CD8-positive, alpha-beta memory T cell (primary cell): ENCODE measurements around the gene PEX5. TPM values are rescaled to one million over a fixed set of nuclear protein-coding genes. Genes with fewer than 3 reads are reported as not detected.

Experiments used
- CTCF ChIA-PET: fragments of 350-600 bp; sonication (Branson Sonifier 250); formaldehyde crosslinking; loops from one replicate; lab custom pipeline; 2021; ENCODE audit warnings: antibody characterized with exemption; lab: Charles Lee
- POLR2A ChIA-PET: fragments of 350-600 bp; sonication (Branson Sonifier 250); formaldehyde crosslinking; loops from one replicate; lab custom pipeline; 2021; ENCODE audit warnings: antibody characterized with exemption; lab: Charles Lee
- DNase-seq, 5 donors: peaks; one replicate each; pipeline versions ENCODE4 v3.0.0 to v3.0.0-alpha.2; 2020 to 2022; ENCODE audit warnings: mixed read lengths in 1 of 5
- H3K27ac ChIP-seq: one replicate; pipeline ENCODE4 v1.7.0; 2013; ENCODE audit warnings: low read depth, mild to moderate bottlenecking, low read length, moderate library complexity
- H3K27me3 ChIP-seq: 2 replicates; pipeline ENCODE4 v1.7.0; 2013; ENCODE audit warnings: low read length, mild to moderate bottlenecking; ENCODE audit not compliant: insufficient read depth, poor library complexity, severe bottlenecking
- H3K36me3 ChIP-seq: 2 replicates; pipeline ENCODE4 v1.7.0; 2013; ENCODE audit warnings: mild to moderate bottlenecking, low read length, moderate library complexity; ENCODE audit not compliant: insufficient read depth
- H3K4me1 ChIP-seq: 2 replicates; pipeline ENCODE4 v1.7.0; 2013; ENCODE audit warnings: mild to moderate bottlenecking, low read length, moderate library complexity; ENCODE audit not compliant: insufficient read depth
- H3K4me3 ChIP-seq: 2 replicates; pipeline ENCODE4 v1.7.0; 2013; ENCODE audit warnings: mild to moderate bottlenecking, low read length
- H3K9me3 ChIP-seq: 2 replicates; pipeline ENCODE4 v1.7.0; 2013; ENCODE audit warnings: mild to moderate bottlenecking, low read length
- H3K27ac Mint-ChIP-seq, 8 donors: one replicate each; pipeline ENCODE4 v1.8.0; 2020 to 2021; ENCODE audit warnings: mixed read lengths in 8 of 8, mild to moderate bottlenecking in 6 of 8, inconsistent platforms in 3 of 8, moderate library complexity in 3 of 8
- H3K27me3 Mint-ChIP-seq, 2 donors: one replicate each; pipeline ENCODE4 v1.8.0; 2020 to 2021; ENCODE audit warnings: mixed read lengths in 2 of 2, mild to moderate bottlenecking in 1 of 2, moderate library complexity in 1 of 2
- H3K36me3 Mint-ChIP-seq, 3 donors: one replicate each; pipeline ENCODE4 v1.8.0; 2020 to 2021; ENCODE audit warnings: mixed read lengths in 3 of 3, inconsistent platforms in 1 of 3, mild to moderate bottlenecking in 1 of 3
- H3K4me1 Mint-ChIP-seq, 3 donors: one replicate each; pipeline ENCODE4 v1.8.0; 2020 to 2021; ENCODE audit warnings: mixed read lengths in 3 of 3, inconsistent platforms in 1 of 3, mild to moderate bottlenecking in 1 of 3
- H3K4me3 Mint-ChIP-seq, 7 donors: one replicate each; pipeline ENCODE4 v1.8.0; 2020 to 2021; ENCODE audit warnings: mixed read lengths in 7 of 7, mild to moderate bottlenecking in 6 of 7, moderate library complexity in 4 of 7, inconsistent platforms in 2 of 7
- H3K9me3 Mint-ChIP-seq, 5 donors: one replicate each; pipeline ENCODE4 v1.8.0; 2020 to 2022; ENCODE audit warnings: mixed read lengths in 5 of 5, mild to moderate bottlenecking in 3 of 5, moderate library complexity in 2 of 5, inconsistent platforms in 1 of 5
- polyA plus RNA-seq: library from polyadenylated mRNA; unstranded; fragments of 300-500 nt; fragmentation: Illumina TruSeq; gene quantifications from one replicate; pipeline ENCODE4 v1.2.3, GENCODE V29; 2021
- total RNA-seq, 2 experiments: library from RNA; stranded (reverse); gene quantifications; one replicate each; pipeline ENCODE4 v1.2.3, GENCODE V29; 2021

The PEX5 gene
- total and polyA plus RNA-seq, 3 experiments from 2014 or later, result 17.4 to 31.3 (median 30.7) TPM

DNA sequence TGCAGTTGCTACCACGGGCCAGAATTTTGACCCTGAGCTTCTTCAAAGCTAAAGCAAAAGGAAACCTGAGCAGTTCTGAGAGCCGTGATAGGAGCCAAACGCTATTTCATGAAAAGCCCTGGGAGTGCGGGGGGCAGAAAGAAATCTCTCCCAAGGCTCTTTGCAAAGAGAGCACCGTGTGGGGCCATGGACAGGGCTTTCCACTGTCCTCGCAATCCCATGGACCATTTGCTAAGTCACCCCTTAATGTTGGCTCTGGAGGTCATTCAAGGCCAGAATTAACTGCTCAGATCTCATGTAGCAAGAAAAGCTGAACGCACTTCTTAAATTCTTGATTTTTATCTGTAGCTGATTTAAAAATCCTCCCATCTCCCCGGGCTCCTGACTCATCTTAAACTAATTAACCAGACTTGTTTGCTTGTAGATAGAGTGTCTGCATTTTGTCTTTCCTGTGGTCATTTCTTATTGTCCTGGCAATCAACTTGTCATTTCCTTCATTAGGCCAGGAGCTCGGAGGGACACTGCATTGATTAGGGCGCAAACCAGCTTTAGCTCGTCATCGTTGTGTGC lies 34.5 kb upstream of the PEX5 start:
- Histone ChIP-seq H3K27me3 (no peaks in the 10 kb centered on the region), H3K9me3 (no peaks in the 10 kb centered on the region), H3K27ac (no peak overlapping the region), H3K4me3 (no peak overlapping the region), H3K36me3 (peaks cover 6% of the 10 kb centered on the region), H3K4me1 (no peaks in the 10 kb centered on the region)
- Mint-ChIP-seq H3K27ac (peak overlapping the region in 1 of 8 donors; percentile 0), H3K4me1 (no peaks in the 10 kb centered on the region), H3K36me3 (peaks cover 10 to 83% (median 18%) of the 10 kb centered on the region in 3 donors), H3K4me3 (no peak overlapping the region), H3K9me3 (no peaks in the 10 kb centered on the region), H3K27me3 (no peaks in the 10 kb centered on the region)
- no peak for DNase-seq
- POLR2A ChIA-PET, result interaction anchor here (0.6 kb wide), 1 partner anchor 111 kb away, joined by 5 read pairs; no protein-coding TSS in a partner anchor
- CTCF ChIA-PET, result interaction anchor here (1.3 kb wide), 1 partner anchor 9 kb away, joined by 4 read pairs; no protein-coding TSS in a partner anchor

DNA sequence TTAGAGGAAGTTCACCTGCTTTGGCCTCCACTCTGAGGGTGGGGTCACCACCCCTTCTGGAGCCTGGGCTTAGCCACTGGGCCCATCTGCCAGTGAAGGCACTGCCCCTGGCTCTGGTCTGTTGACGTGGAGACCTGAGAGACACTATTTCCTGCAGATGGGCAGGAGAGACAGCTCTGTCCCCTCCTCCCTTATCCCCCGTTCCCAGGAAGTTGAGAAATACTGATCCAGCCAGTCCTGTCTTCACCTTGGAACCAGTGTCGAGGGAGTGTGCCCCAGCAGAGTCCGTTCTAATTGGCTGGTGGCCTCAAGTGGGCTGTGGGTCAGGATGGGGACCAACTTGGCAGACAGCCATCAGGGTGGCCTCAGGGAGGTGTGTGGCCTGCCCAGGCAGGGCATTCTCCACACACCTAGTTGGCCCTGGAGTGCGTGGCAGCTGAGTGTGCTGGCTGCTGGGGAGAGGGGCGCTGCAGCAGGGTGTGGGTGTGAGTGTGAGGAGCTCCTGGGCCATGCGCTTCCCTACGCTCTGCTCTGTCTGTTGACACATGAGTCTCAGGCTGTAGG lies 33.9 kb upstream of the PEX5 start:
- Histone ChIP-seq H3K27me3 (no peaks in the 10 kb centered on the region), H3K4me1 (no peaks in the 10 kb centered on the region), H3K36me3 (peaks cover 6% of the 10 kb centered on the region), H3K27ac (no peak overlapping the region), H3K4me3 (no peak overlapping the region), H3K9me3 (no peaks in the 10 kb centered on the region)
- H3K27ac Mint-ChIP-seq, result peak overlapping the region in 2 of 8 donors; percentile 0 to 47
- no peaks in the 10 kb centered on the region for H3K27me3 Mint-ChIP-seq
- no peak overlapping the region for H3K4me3 Mint-ChIP-seq
- H3K9me3 Mint-ChIP-seq, result no peaks in the 10 kb centered on the region
- no peaks in the 10 kb centered on the region for H3K4me1 Mint-ChIP-seq
- CTCF ChIA-PET, result interaction anchor here (1.3 kb wide), 1 partner anchor 10 kb away, joined by 4 read pairs; no protein-coding TSS in a partner anchor
- POLR2A ChIA-PET, result interaction anchor here (0.6 kb wide), 1 partner anchor 112 kb away, joined by 5 read pairs; no protein-coding TSS in a partner anchor
- no peak for DNase-seq
- H3K36me3 Mint-ChIP-seq, result peaks cover 10 to 78% (median 16%) of the 10 kb centered on the region in 3 donors

DNA sequence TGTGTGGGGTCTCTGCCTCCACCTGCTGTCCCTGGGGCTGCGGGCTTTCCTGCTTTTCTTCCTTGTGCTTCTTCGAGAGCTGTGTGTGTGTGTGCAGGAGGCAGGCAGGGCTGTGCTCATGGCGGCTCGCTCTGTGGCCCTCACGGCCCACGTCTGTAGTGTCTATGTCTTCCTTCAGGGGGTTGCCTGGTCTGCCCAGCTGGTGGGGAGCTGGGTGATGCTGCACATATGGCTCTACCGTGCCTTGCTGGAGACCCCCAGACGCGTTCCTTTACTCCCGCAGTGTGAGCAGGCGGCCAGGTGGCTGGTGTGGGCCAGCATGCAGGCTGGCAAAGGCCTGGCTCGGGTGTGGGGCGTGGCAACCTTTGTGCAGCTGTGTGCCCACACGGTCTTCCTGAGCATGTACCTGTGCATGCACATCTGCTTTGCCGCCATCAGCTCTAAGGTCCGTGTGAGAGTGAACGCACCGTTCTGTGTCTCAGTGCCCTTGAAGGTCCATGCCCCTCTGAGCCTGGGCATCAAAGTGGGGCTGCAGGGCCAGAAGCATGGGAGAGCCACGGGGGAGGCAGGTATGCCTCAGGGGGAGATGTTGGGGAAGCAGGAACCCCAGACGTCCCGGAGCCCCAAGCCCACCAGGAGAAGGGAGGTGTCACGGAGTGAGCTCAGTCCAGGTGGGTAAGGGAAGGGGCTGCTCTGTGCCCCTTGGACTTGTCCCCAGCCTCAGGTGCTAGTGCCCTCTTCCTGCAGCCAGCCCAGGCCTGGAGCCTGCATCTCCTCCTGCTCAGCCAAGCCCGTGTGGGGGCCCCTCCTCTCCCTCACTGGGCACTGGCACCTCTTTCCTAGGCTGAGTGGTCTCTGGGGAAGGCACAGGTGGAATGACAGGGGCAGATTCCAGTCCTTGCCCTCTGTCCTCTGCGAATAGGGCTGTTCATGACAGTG lies 33.0 kb upstream of the PEX5 start:
- Mint-ChIP-seq H3K9me3 (no peaks in the 10 kb centered on the region), H3K4me3 (no peak overlapping the region), H3K4me1 (no peaks in the 10 kb centered on the region), H3K27ac (peak overlapping the region in 1 of 8 donors; percentile 2), H3K27me3 (peaks cover 0 to 1% of the 10 kb centered on the region in 2 donors), H3K36me3 (peaks cover 10 to 70% (median 14%) of the 10 kb centered on the region in 3 donors)
- Histone ChIP-seq H3K4me3 (no peak overlapping the region), H3K4me1 (no peaks in the 10 kb centered on the region), H3K9me3 (no peaks in the 10 kb centered on the region), H3K27ac (no peak overlapping the region), H3K27me3 (no peaks in the 10 kb centered on the region), H3K36me3 (no peaks in the 10 kb centered on the region)
- ChIA-PET POLR2A (no interaction called here), CTCF (no interaction called here)
- no peak for DNase-seq

DNA sequence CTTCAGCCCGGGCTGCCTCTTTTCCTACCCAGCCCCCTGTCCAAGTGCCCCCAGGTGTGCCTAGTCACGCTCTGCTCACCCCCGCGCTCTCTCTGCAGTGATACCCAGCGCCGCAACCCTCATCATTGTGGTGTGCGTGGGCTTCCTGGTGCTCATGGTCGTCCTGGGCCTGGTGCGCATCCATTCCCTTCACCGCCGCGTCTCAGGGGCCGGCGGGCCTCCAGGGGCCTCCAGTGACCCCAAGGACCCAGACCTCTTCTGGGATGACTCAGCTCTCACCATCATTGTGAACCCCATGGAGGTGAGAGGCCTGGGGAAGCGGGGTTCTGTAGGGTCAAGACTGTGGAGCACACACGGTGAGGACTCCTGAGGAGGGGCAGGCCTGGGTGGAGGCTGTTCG lies 32.1 kb upstream of the PEX5 start:
- POLR2A ChIA-PET, result no interaction called here

DNA sequence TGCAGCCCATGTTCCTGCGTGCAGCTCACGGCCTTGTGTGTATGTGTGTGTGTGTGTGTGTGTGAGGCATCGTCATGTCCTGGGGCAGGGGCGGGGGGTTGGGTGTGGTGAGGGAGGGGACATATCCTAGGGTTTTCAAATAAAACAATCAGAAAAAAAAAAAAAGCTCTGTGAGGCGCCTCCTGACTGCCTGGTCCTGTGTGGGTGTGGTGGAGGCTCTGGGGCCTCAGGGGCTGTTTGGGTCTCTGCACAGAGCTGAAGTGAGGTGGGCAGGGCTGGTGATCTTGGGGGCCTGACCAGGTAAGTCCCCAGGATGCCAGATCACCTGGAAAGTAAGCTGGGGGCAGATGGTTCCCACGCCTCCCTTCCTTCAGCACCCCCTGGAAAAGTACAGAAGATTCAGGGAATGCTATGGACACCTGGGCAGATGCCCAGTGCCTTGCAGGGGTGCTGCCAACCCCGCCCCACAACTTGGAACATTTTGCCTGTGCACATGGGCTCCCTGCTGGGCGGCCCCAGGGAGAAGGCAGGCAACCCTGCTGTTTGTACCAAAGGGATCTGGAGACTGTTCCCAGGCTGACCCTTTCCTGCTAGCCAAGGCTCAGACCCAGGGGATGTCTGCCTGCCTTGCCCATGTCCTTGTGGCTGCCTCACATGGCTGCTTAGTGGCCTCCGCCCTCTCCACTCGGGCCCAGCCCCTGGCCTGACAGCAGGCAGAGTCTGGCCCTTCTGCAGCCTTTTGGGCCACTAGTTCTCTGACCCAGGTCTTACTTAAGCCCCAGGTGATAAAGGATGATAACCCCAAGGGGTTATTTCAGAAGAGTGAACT lies 30.5 kb upstream of the PEX5 start:
- H3K9me3 ChIP-seq, result no peaks in the 10 kb centered on the region
- Mint-ChIP-seq H3K36me3 (peaks cover 9 to 46% (median 11%) of the 10 kb centered on the region in 3 donors), H3K27me3 (peaks cover 13 to 15% of the 10 kb centered on the region in 2 donors), H3K4me3 (no peak overlapping the region), H3K4me1 (peaks cover 8 to 12% (median 8%) of the 10 kb centered on the region in 3 donors), H3K27ac (peak overlapping the region in 2 of 8 donors; percentile 54 to 55), H3K9me3 (no peaks in the 10 kb centered on the region)
- CTCF ChIA-PET, result no interaction called here
- H3K27me3 ChIP-seq, result peaks cover 7% of the 10 kb centered on the region
- DNase-seq, result no peak
- H3K36me3 ChIP-seq, result no peaks in the 10 kb centered on the region
- POLR2A ChIA-PET, result interaction anchor here (0.6 kb wide), 1 partner anchor 245 kb away, joined by 4 read pairs; no protein-coding TSS in a partner anchor
- H3K4me1 ChIP-seq, result peaks cover 11% of the 10 kb centered on the region
- H3K27ac ChIP-seq, result no peak overlapping the region
- H3K4me3 ChIP-seq, result no peak overlapping the region

More for the DNA sequence above, 32.1 kb upstream of the PEX5 start:
- no peak overlapping the region for H3K4me3 Mint-ChIP-seq
- Histone ChIP-seq H3K27me3 (no peaks in the 10 kb centered on the region), H3K36me3 (no peaks in the 10 kb centered on the region), H3K4me1 (no peaks in the 10 kb centered on the region), H3K9me3 (no peaks in the 10 kb centered on the region), H3K27ac (no peak overlapping the region), H3K4me3 (no peak overlapping the region)
- no peak for DNase-seq
- H3K4me1 Mint-ChIP-seq, result peaks cover 0 to under 1% (median under 1%) of the 10 kb centered on the region in 3 donors
- no peaks in the 10 kb centered on the region for H3K9me3 Mint-ChIP-seq
- H3K27ac Mint-ChIP-seq, result no peak overlapping the region
- H3K36me3 Mint-ChIP-seq, result peaks cover 10 to 62% (median 14%) of the 10 kb centered on the region in 3 donors
- CTCF ChIA-PET, result no interaction called here
- peaks cover under 1 to 5% of the 10 kb centered on the region in 2 donors for H3K27me3 Mint-ChIP-seq

DNA sequence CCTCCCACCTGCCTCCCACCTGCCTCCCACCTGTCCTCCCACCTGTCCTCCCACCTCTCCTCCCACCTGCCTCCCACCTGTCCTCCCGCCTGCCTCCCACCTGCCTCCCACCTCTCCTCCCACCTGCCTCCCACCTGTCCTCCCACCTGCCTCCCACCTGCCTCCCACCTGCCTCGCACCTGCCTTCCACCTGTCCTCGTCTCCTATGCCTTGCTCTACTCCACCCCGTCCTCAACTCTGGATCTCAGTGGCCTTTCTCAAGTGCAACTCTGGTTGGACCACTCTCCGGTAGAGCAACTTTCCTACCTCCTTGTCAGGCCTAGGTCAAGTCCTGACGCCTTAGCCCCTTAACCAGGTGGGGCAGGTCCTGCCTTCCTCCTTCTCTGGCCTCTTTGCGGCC lies 29.3 kb upstream of the PEX5 start:
- Histone ChIP-seq H3K27me3 (peaks cover 7% of the 10 kb centered on the region), H3K4me1 (peaks cover 11% of the 10 kb centered on the region), H3K9me3 (no peaks in the 10 kb centered on the region), H3K4me3 (no peak overlapping the region), H3K27ac (no peak overlapping the region), H3K36me3 (no peaks in the 10 kb centered on the region)
- DNase-seq, result no peak
- ChIA-PET CTCF (no interaction called here), POLR2A (no interaction called here)
- Mint-ChIP-seq H3K36me3 (peaks cover 2 to 34% (median 6%) of the 10 kb centered on the region in 3 donors), H3K9me3 (no peaks in the 10 kb centered on the region), H3K27ac (peak overlapping the region in 2 of 8 donors; percentile 74 to 75), H3K4me3 (no peak overlapping the region), H3K27me3 (peaks cover 19 to 22% of the 10 kb centered on the region in 2 donors), H3K4me1 (peaks cover 8 to 12% (median 8%) of the 10 kb centered on the region in 3 donors)

DNA sequence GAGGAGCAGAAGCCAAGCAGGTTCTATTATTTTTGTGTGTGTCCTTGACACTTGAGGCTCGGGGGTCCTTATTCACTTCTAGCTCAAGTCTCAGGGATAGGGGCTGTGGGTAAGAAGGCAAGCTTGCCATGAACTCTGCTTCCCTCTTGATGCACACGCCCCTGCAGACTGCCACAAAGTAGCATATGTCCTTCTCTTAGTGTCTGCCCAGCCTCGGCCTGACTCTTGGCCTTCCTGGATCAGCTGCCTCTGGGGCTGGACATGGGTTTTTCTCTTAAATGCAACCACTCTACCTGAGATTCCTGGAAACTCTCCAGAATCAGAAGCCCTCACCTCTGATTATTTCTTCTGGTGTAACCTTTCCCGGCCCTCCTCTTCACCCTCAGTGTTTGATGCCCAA lies 28.2 kb upstream of the PEX5 start:
- Histone ChIP-seq H3K36me3 (no peaks in the 10 kb centered on the region), H3K4me1 (peaks cover 11% of the 10 kb centered on the region), H3K27ac (no peak overlapping the region), H3K9me3 (no peaks in the 10 kb centered on the region), H3K27me3 (peaks cover 7% of the 10 kb centered on the region), H3K4me3 (no peak overlapping the region)
- DNase-seq, result no peak
- Mint-ChIP-seq H3K27ac (peak overlapping the region in 1 of 8 donors; percentile 1), H3K36me3 (peaks cover 0 to 24% (median 3%) of the 10 kb centered on the region in 3 donors), H3K27me3 (peaks cover 22 to 30% of the 10 kb centered on the region in 2 donors), H3K4me3 (no peak overlapping the region), H3K4me1 (peaks cover 8 to 12% (median 8%) of the 10 kb centered on the region in 3 donors), H3K9me3 (no peaks in the 10 kb centered on the region)
- CTCF ChIA-PET, result no interaction called here
- POLR2A ChIA-PET, result no interaction called here
